GM18858 (cell line): Measurements from ENCODE around the gene SLC39A3.
"Not testable (repeated sequence)": the region's sequence is repeated elsewhere in the genome, so short reads cannot be mapped to it uniquely, and the experiment has no call there.

ENCODE experiments used
- ATAC-seq: cut with Tn5 transposase; IDR thresholded peaks from one replicate; pipeline ENCODE4 v1.9.1; 2021; ENCODE audit not compliant: unreplicated experiment

Gene SLC39A3

GRCh38 chr19:2723747-2724146, 16.1 kb downstream of the SLC39A3 start:
- no peak for ATAC-seq

GRCh38 chr19:2723345-2723715, 16.5 kb downstream of the SLC39A3 start:
- ATAC-seq: no peak

GRCh38 chr19:2722541-2723344, 17.1 kb downstream of the SLC39A3 start:
- ATAC-seq: no peak

- no peak for ATAC-seq
These were observed 18.0 kb downstream of the SLC39A3 start for GRCh38 chr19:2721570-2722540.

- no peak for ATAC-seq
These were observed 18.8 kb downstream of the SLC39A3 start, which contains the start of gene DIRAS1 for GRCh38 chr19:2720777-2721569. DIRAS1 (minus strand) TSS chr19:2721372; CDS start chr19:2717806, 3,566 bp downstream.

GRCh38 chr19:2719920-2720776, 19.7 kb downstream of the SLC39A3 start:
- ATAC-seq: no peak

- no peak for ATAC-seq
These were observed 20.5 kb downstream of the SLC39A3 start for GRCh38 chr19:2719232-2719735.

- no peak for ATAC-seq
These were observed 21.9 kb downstream of the SLC39A3 start for GRCh38 chr19:2717638-2718541.

- no peak for ATAC-seq
These were observed 22.8 kb downstream of the SLC39A3 start for GRCh38 chr19:2716722-2717637.

- ATAC-seq: no peak
These were observed 23.6 kb downstream of the SLC39A3 start for GRCh38 chr19:2716275-2716650.

- ATAC-seq: no peak
These were observed 24.1 kb downstream of the SLC39A3 start for GRCh38 chr19:2715470-2716274.

GRCh38 chr19:2714531-2715269, 25.1 kb downstream of the SLC39A3 start:
- no peak for ATAC-seq

- not testable (repeated sequence) for ATAC-seq
These were observed 25.7 kb downstream of the SLC39A3 start for GRCh38 chr19:2714102-2714501.

- not testable (repeated sequence) for ATAC-seq
These were observed 26.6 kb downstream of the SLC39A3 start for GRCh38 chr19:2713170-2713569.

- ATAC-seq: no peak
These were observed 28.0 kb downstream of the SLC39A3 start for GRCh38 chr19:2711875-2712205.

GRCh38 chr19:2711172-2711874, 28.5 kb downstream of the SLC39A3 start:
- no peak for ATAC-seq
